ENCODE measurements around the gene PYHIN1. TPM values are rescaled to one million over a fixed set of nuclear protein-coding genes. Genes with fewer than 3 reads are reported as not detected.

The PYHIN1 gene
- total RNA-seq (2014; rRNA removed): not detected in 2 replicates
- Bru-seq, nascent RNA: percentile 2 among the genes with signal in this experiment
- BruChase-seq, experiment 1, labeled RNA remaining after a 6-hour chase: not detected
- percentile 3 among the genes with signal in this experiment for BruChase-seq, experiment 2, labeled RNA remaining after a 2-hour chase
- long read RNA-seq: 0 reads

DNA sequence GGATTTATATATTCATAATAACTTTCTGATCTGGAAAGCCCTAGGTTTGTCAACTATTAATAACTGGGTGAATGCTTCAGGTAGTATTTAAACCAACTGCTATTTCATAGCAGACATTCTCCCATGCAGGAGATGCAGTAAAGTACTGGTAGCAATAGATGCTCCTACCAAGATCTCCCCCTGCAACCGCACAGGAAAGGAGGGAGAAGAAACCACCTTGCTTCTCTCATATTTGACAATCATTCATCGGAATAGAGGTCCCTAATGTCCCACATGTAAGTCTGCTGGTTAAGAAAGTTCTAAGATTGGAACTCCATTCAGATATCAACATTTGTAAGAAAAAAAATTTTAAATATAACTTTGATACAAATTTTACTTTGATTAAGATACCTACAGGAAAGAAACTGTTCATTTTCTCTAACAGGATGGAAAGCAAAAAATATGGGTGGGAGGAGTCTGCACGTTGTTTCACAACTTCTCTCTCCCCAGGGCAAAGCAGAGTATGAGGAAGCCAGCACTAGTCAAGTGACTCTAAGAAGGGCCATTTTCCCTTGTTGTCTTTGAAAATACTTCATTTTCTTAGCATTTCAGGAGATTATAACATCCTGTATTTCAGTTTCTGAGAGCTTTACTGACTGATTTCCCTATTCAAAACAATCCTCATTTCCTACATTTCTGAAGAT is at the start of gene PYHIN1:
Gene PYHIN1, plus strand, starts transcription at position 498 of the 683 bp plus-strand sequence. CDS start 5,359 bp downstream, outside the sequence.
- intact Hi-C loops (cut with micrococcal nuclease): no loop called here
- TF ChIP-seq EZH2phosphoT487 (IDR thresholded peaks at IDR 0.05; ENCODE audit: borderline replicate concordance, low read length) (no peak), EZH2 (IDR thresholded peaks at IDR 0.05; ENCODE audit: low read length, unreplicated experiment) (no peak), CTCF (conservative IDR thresholded peaks at IDR 0.05; ENCODE audit: low read depth, low read length) (no peak)
- DNase-seq (no peak), ATAC-seq (no peak)
- H3K27me3 ChIP-seq (ENCODE audit: low read length): peaks cover 10% of the 10 kb centered on the region
- ChIA-PET POLR2A (ENCODE audit: unreplicated experiment) (no interaction called here), CTCF (no interaction called here)
- no peak within 1 kb of the TSS for H3K4me3 ChIP-seq (ENCODE audit: low read length)
- H2AFZ ChIP-seq (ENCODE audit: low read length): no peak within 1 kb of the TSS
- H3K36me3 ChIP-seq (ENCODE audit: low read depth, low read length): no peaks in the 10 kb centered on the region
- no peaks in the 10 kb centered on the region for H3K9me3 ChIP-seq (ENCODE audit: low read length)
- H4K20me1 ChIP-seq (ENCODE audit: low read length): no peaks in the 10 kb centered on the region
- H3K4me1 ChIP-seq (ENCODE audit: insufficient read depth, low read length): no peaks in the 10 kb centered on the region
- H3F3A ChIP-seq (ENCODE audit: low read length, unreplicated experiment): no peaks in the 10 kb centered on the region
- H3K27ac ChIP-seq (ENCODE audit: low read length): no peak within 1 kb of the TSS
- H3K9me2 ChIP-seq (replicated peaks; ENCODE audit: low read length): no peaks in the 10 kb centered on the region
- no peaks in the 10 kb centered on the region for H3K79me2 ChIP-seq (ENCODE audit: low read length)
- no TSS peak for BruUV-seq (replicated peaks)
- no peak within 1 kb of the TSS for H3K9ac ChIP-seq (ENCODE audit: low read length)
- H3K4me2 ChIP-seq (ENCODE audit: low read length): no peak within 1 kb of the TSS

DNA sequence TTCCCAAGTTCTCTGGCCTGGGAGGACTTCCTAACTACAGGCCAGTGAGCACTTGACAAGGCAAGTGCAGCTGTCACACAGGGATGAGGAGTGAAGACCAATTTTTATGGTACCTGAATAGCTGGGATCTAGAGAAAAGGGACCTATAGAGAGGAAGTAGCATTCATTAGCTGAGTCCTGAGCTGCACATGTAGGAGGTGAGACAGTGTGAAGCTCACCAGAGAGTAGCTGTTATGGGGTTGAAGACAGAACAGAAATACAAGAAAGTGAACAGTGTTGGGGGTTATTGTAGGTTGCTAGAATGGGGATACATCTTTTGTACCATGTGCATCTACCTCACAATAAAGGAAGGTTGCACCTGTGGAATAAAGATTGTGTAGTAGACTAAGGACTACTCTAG is 37.7 kb upstream of the PYHIN1 start:
- no peaks in the 10 kb centered on the region for H4K20me1 ChIP-seq (ENCODE audit: low read length)
- no peaks in the 10 kb centered on the region for H3F3A ChIP-seq (ENCODE audit: low read length, unreplicated experiment)
- no peaks in the 10 kb centered on the region for H3K79me2 ChIP-seq (ENCODE audit: low read length)
- no peak overlapping the region for H3K27ac ChIP-seq (ENCODE audit: low read length)
- ChIA-PET POLR2A (ENCODE audit: unreplicated experiment) (no interaction called here), CTCF (no interaction called here)
- intact Hi-C loops (cut with micrococcal nuclease): no loop called here
- H3K9me3 ChIP-seq (ENCODE audit: low read length): no peaks in the 10 kb centered on the region
- no TSS peak for BruUV-seq (replicated peaks)
- ATAC-seq: no peak
- H3K4me3 ChIP-seq (ENCODE audit: low read length): no peak overlapping the region
- no peak for DNase-seq
- H3K9me2 ChIP-seq (replicated peaks; ENCODE audit: low read length): no peaks in the 10 kb centered on the region
- H3K4me1 ChIP-seq (ENCODE audit: insufficient read depth, low read length): no peaks in the 10 kb centered on the region
- H3K36me3 ChIP-seq (ENCODE audit: low read depth, low read length): no peaks in the 10 kb centered on the region
- TF ChIP-seq CTCF (conservative IDR thresholded peaks at IDR 0.05; ENCODE audit: low read depth, low read length) (no peak), EZH2phosphoT487 (IDR thresholded peaks at IDR 0.05; ENCODE audit: borderline replicate concordance, low read length) (no peak), EZH2 (IDR thresholded peaks at IDR 0.05; ENCODE audit: low read length, unreplicated experiment) (no peak)
- H3K4me2 ChIP-seq (ENCODE audit: low read length): no peak overlapping the region
- H3K27me3 ChIP-seq (ENCODE audit: low read length): peaks cover 7% of the 10 kb centered on the region; the same call in 1 of the 2 replicates
- H3K9ac ChIP-seq (ENCODE audit: low read length): no peak overlapping the region
- no peak overlapping the region for H2AFZ ChIP-seq (ENCODE audit: low read length)

GRCh38 chr1:158898722-158899121 is 32.6 kb upstream of the PYHIN1 start:
- DNase-seq (no peak), ATAC-seq (no peak)
- intact Hi-C loops (cut with micrococcal nuclease): no loop called here
- Histone ChIP-seq H3K4me3 (ENCODE audit: low read length) (no peak overlapping the region), H2AFZ (ENCODE audit: low read length) (no peak overlapping the region), H3K4me2 (ENCODE audit: low read length) (no peak overlapping the region), H3K27me3 (ENCODE audit: low read length) (peaks cover 20% of the 10 kb centered on the region), H3K36me3 (ENCODE audit: low read depth, low read length) (no peaks in the 10 kb centered on the region), H4K20me1 (ENCODE audit: low read length) (no peaks in the 10 kb centered on the region), H3K27ac (ENCODE audit: low read length) (no peak overlapping the region), H3K9me2 (replicated peaks; ENCODE audit: low read length) (no peaks in the 10 kb centered on the region), H3K9me3 (ENCODE audit: low read length) (no peaks in the 10 kb centered on the region), H3K79me2 (ENCODE audit: low read length) (no peaks in the 10 kb centered on the region), H3K9ac (ENCODE audit: low read length) (no peak overlapping the region), H3F3A (ENCODE audit: low read length, unreplicated experiment) (no peaks in the 10 kb centered on the region), H3K4me1 (ENCODE audit: insufficient read depth, low read length) (no peaks in the 10 kb centered on the region)
- POLR2A ChIA-PET (ENCODE audit: unreplicated experiment): no interaction called here
- TF ChIP-seq EZH2 (IDR thresholded peaks at IDR 0.05; ENCODE audit: low read length, unreplicated experiment): no peak
- no peak for TF ChIP-seq CTCF (conservative IDR thresholded peaks at IDR 0.05; ENCODE audit: low read depth, low read length)
- no peak for TF ChIP-seq EZH2phosphoT487 (IDR thresholded peaks at IDR 0.05; ENCODE audit: borderline replicate concordance, low read length)
- no TSS peak for BruUV-seq (replicated peaks)
- CTCF ChIA-PET: no interaction called here

Data from PC-3 (cell line).